AG08395 (cell line): ENCODE measurements around the gene DISP1.
"Not testable (repeated sequence)": the region's sequence is repeated elsewhere in the genome, so short reads cannot be mapped to it uniquely, and the experiment has no call there.

Experiments used
- DNase-seq: peaks from one replicate; pipeline ENCODE4 v3.0.0; 2012; ENCODE audit warnings: mixed read lengths, low spot score

The DISP1 gene

GRCh38 chr1:222794656-222795474 lies 20.0 kb upstream of the DISP1 start:
- DNase-seq: no peak

- DNase-seq: peak; percentile 7
These were observed 16.7 kb upstream of the DISP1 start for GRCh38 chr1:222798116-222798515.

DNA sequence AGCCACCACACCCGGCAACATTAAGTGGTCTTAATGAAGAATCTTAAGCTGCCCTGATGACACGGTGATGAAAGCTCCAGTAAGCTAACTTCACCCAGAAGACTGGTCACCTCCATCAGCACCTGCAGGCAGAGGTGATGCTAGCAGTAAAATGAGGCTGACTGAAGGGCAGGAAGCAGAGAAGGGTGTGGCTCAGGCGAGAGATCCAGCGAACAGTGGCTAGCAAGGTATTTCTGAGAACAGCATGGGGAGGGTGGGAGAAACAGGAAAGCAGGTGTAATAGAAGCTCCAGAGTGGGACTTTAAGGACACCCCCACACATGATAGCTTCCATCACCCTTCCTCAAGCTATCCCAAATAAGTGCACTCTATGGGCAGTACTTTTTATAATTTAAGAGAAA lies 15.9 kb upstream of the DISP1 start:
- no peak for DNase-seq

DNA sequence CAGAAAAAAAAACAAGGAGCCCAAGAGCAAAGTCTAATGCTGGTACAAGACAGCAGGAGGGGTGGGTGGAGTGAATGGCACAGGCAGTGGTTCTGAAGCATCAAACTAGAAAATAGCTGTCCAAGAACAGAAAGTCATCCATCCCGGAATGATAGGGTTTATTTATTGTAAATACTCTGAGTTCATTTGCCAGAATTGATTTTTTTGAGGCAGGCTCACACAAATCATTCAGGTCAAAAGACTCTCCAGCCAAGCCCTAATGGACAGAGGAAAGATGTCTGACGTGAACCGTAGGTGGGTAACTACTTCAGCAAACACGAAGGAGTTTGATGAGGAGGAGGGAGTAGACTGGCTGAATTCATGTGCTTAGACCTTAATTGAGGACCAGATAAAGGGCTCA lies 13.8 kb upstream of the DISP1 start:
- no peak for DNase-seq

- DNase-seq: no peak
These were observed 3.2 kb upstream of the DISP1 start for GRCh38 chr1:222811671-222812070.

- DNase-seq: no peak
These were observed 838 bp upstream of the DISP1 start for GRCh38 chr1:222813866-222814535.

GRCh38 chr1:222815440-222815765 lies 564 bp downstream of the DISP1 start:
- DNase-seq: no peak

DNA sequence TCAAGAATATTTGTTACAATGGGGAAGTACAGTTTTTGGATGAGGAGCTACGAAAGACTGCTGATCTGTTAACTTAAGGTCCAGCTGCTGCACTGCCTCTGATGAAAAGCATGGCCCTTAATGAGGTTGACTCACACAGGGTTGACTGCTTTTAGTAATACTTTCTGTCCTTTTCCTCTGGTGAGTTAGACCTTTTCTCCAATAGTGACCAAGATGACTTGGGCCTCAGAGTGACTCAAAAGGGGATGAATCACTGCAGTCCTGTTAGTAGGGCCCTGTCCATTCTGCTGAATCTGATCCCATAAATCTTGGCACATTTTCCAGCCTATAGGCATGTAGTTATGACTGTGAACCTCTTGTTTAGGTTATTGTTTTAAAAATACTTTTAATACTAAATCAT lies 2.7 kb downstream of the DISP1 start:
- peak; percentile 76 for DNase-seq

DNA sequence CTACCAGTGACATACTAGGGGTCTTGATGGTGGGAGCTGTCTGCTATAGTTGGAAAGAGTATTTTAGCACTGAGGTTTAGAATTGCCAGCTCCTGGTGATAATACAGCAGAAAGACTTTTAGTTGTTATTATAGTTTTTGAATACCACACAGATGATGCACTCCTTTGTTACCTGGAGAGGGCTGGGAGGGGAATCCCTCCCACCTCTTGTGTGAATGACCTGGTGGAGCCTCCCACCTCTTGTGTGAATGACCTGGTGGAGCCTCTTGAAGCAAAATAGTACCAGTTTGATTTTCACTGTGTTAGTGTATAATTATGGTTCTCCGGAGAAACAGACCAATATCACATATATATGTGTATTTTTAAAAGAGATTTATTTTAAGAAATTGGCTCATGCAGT lies 3.3 kb downstream of the DISP1 start:
- no peak for DNase-seq

DNA sequence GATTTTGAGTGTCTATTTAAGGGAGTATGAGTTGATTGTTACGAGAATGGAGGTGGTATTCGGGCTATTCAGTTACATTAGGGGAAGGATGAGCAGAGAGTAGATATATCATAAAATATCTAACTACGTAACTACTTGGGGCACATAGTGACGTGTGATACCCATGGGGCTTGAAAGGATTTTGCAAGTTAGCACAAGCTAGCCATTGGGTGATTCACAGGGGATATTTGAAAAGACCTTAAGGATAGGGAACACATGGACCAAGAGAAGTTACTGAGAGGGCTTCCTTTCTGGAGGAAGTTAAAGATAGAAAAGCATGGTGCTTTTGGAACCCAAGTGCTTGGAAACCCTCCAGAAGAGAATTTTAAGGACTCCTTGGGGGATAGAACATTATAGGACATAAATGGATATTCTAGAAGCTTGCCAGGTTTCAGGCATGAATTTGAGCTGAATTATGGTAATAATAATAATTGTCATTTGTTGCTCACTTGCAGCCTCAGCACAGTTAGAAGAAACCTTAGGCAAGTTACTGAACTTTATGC lies 5.4 kb downstream of the DISP1 start:
- no peak for DNase-seq

GRCh38 chr1:222821239-222821638 lies 6.4 kb downstream of the DISP1 start:
- DNase-seq: no peak

- DNase-seq: no peak
These were observed 8.9 kb downstream of the DISP1 start for GRCh38 chr1:222823695-222824094.

DNA sequence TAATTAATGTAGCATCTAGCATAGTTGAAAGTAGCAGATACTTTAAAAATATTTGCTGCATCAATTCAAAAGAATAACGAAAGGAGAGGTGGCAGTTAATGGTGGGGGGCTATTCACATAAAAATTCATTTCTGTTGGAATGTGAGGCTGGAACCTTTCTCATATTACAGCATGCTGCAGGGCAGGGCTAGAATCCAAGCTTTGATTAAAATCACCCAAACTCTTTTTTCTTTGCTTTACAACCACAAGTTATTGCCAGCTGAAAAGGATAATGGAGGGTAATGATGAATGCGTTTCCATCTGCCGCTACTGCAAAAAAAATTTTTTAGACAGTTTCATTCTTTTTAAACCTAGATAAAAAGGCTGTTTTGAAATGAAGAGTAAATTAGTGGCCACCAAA lies 9.8 kb downstream of the DISP1 start:
- no peak for DNase-seq

DNA sequence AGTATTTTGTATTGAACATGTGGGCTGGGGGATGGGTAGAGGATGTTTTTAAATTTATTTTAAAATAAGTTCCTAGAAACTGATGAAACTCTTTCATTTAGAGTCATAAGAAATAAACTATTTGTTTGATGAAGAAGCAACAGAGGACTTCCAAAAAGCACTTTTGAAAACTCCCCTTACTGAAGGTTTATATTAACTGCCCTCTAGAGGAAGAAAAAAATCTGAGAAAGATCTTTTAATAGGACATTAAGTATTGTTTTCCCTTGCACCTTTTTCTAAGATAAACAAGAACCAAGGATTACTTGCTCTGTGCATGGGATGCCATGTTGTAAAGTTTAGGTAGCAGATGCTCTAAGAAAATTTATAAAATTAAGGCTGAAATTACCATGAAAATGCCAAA lies 14.1 kb downstream of the DISP1 start:
- no peak for DNase-seq

DNA sequence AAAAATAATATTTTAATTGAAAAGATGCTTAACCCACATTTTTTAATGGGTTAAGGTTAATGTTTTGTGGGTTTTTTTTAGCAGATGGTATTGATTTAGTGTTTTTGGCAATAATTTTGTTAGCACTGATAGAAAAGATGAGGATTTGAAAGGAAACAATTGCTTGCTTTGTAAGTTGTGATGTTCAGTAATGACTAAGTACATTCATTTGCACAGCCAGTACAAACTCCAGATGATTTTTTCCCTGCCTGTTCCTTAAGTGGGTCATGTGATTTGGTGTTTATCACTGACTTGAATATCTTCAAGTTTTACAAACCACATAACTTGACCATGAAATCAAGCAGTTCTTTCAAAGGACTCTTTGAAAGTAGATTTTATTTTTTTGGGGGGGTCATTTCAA lies 15.0 kb downstream of the DISP1 start:
- peak; percentile 24 for DNase-seq

DNA sequence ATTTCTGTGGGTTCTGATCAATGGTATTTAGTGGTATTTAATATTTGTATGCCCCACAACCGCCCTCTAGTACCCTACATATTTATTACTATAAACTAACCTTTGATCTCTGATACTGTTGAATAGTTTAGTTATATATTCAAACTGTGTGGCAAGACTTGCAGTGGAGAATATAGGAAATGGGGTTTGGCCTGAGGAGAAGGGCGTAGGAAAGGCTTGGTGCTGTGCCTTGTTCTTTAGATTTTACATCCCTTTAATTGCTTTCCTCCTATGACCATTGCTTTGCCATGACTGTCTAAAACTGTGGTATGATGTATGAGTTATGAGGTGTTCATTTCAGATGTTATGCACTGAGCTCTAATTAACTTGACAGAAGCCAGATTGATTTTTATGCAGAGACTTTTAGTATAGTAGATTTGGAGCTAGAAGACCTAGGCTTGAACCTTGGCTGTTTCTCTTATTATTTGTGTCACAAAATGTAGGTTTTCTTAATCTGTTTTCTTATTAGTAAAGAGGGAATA lies 18.6 kb downstream of the DISP1 start:
- no peak for DNase-seq

DNA sequence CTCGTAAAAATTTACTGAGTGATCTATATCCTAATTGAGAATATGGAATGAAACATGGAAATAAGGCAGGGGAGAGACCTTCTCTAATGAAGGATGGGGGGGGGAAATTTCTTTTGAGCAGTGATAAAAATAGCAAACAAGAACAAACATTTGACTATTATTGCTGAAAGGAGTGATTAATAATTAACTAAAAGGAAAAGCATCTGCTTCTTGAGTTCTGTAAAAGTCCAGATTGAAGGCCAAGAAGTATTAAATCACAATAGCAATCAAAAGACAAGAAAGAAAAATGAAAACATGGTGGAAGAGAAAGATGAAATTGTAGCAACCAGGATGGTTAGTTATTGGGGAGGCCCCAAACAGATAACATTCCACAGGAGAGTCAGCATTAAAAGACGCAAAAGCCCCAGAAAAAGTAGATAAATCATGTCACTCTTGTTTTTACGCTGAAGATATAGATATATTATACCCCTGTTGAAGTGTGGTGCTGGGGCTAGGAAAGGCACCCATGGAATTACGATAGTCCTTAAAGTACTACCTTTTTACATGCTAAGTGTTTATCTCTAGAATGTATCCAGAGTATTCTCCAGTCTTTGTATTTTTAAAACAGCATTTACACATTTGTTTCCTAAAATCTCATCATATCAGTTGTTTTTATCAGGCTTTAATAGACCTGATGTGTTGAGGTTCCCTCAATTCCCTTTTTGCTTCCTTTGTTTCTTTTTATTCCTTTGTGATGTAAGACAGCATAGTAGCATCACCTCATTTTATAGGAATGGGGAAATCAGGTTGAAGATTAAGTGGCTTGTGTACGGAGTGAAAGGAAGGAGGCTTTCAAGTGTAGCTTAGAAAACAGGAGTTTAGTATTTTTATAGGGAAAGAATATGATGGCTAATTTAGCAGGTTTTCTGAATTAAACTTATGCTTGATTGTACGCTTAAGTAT lies 28.9 kb downstream of the DISP1 start:
- no peak for DNase-seq

DNA sequence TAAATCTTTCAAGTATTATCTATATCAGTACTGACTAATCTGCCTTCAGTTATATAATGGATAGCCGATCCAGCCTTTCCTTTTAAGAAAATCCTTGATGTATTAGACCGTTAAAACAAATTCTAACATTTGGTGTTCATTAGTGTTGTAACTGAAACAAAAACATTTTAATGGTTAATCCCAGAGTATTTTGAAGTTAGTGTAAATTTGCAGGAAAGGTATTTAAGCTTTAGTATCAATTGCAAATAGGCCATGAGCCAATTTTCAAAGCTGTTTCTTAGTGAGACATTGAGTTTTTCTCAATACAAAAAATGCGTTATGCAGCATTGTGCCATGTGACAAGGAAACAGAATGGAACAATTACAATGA lies 29.6 kb downstream of the DISP1 start:
- no peak for DNase-seq

DNA sequence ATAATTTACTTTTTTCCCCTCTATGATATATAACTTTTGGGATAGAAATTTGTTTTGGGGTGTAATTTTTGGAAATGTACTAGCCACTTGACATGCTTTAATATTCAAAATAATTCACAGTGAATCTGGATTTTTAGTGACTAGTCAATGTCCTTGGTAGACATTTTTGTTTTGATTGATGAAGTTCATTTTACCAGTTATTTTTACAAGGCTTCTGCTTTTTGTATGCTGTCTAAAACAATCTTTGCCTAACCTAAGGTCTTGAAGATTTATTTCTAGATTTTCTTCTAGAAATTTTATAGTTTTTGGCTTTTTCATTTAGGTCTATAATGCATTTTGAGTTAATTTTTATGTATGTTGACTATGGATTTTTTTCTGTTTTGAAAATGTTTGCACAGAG lies 30.9 kb downstream of the DISP1 start:
- no peak for DNase-seq

DNA sequence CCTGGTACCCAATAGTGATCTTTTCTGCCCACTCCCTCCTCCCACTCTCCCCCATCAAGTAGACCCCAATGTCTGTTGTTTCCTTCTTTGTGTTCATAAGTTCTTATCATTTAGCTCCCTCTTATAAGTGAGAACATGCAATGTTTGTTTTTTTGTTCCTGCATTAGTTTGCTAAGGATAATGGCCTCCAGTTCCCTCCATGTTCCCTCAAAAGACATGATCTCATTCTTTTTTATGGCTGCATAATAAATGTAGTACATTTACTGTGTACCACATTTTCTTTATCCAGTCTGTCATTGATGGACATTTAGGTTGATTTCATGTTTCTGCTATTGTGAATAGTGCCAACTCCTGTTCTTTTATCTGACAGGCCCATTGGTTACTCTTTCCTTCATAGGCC lies 35.7 kb downstream of the DISP1 start:
- DNase-seq: not testable (repeated sequence)

GRCh38 chr1:222852326-222852725 lies 37.5 kb downstream of the DISP1 start:
- DNase-seq: no peak

DNA sequence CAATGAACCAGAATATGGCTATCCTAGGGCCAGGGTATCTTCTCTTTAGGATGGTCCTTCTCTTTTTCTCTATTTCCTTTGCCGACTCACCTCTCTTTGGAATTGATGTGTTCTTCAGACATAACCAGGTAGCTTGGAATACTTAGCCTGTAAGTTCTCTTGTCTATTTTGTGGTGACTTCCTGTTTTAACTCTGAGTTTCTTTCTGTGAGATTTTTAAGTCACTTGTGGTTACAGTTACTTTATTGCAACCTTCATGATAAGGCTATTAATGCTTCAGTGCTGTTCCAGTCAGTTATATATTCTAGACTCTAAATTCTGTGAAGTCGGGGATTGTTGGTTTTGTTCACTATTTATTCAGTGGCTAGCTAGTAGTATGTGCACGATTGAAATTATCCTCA lies 46.2 kb downstream of the DISP1 start:
- no peak for DNase-seq
